GDM1 (cell line): Measurements from ENCODE around the gene SECTM1.
A peak's percentile ranks its signal among the peaks of the same experiment; 100 is the strongest.

ENCODE experiments used
- DNase-seq: peaks from one replicate; lab custom pipeline; 2025; lab: John Stamatoyannopoulos, UW

SECTM1 gene

DNA sequence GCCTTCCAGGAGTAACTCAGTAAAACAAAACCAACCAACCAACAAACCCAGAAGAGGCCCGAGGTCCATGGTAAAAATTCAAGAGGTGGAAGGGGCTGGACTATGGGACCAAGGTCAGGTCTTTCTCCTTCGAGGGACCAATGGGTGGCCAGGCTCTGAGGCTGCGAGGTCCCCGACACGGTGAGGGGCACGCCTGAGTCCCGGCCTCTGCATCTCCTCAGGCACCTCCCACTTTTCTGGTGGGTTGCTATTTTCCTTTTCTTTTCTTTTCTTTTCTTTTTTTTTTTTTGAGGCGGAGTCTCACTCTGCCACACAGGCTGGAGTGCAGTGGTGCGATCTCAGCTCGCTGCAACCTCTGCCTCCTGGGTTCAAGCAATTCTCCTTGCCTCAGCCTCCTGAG lies 34.1 kb downstream of the SECTM1 start:
- no peak for DNase-seq

DNA sequence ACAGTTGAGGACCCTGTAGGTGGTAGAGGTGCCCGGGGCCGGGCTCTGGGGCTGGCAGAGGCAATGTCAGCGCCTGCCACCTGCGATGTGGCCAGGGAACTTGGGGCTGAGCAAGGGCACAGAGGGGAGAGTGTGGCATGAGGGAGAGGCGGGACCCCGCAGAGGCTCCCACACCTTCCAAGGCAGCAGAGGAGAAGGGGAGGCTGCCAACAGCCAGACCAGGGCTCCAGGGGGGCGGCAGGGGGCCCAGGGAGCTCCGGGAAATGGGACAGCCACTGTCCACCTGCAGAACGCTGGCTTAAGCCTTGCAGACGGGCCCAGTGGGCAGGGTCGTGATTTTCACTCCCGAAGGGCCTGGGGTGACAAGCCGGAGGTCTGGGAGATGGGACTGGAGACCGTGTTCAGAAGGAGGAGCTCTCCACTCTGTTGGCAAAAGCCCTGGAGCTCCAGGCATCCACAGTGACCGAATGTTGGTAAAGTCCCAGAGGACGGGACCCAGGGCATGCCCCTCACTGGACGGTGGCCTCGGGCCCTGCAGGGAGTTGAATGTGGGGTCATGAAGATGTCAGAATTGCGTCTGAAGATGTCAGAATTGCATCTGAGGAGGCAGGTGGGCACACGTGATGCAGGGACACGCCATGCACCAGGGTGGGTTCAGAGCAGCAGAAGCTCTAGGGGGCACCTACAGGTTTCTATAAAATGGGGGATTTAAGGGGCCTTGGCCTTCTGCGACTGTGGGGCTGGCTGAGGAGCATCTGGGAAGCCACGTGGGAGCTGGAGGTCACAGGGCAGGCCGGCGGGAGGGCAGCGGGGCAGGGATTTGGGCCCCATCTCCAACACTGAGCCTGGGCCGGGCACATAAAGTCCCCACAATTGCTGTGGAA lies 34.8 kb downstream of the SECTM1 start:
- DNase-seq = no peak

DNA sequence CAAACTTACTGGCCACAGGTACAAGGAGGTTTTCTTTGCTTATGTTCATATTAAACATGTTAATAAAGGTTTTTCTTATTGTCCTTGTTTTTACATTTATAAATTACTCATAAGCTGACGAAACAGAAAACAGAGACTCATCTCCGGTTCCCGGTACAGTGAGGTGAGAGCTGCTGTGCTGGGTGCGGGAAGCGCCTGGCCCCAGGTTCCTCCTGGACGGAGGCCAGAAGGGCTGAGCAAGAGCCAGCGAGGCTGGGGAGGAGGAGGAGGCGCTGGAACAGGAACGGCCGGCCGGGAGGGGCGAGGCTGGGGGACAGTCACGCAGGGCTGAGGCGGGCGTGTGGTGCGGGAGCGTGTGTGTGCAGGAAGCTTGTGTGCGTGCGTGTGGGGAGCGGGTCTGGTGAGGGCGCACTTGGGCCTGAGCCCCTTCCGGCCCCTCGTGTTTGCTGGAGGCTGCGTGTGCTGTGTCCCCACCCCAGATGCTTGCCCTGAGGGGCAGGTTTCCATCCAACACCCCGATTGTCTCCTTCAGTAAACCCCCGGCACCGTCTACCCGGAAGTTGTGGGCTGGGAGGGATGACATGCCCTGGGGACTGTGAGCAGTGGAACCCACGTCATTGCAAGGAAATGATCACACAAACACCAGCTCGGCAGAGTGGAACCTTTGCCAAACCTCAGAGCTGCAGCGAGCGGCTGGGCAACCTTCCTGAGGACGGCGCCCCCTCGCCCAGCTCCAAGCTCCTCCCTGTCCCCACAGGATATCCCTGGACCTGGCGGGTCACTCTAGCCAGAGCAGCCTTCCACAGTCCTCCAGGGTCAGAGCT lies 35.6 kb downstream of the SECTM1 start:
- peak; percentile 82 for DNase-seq

DNA sequence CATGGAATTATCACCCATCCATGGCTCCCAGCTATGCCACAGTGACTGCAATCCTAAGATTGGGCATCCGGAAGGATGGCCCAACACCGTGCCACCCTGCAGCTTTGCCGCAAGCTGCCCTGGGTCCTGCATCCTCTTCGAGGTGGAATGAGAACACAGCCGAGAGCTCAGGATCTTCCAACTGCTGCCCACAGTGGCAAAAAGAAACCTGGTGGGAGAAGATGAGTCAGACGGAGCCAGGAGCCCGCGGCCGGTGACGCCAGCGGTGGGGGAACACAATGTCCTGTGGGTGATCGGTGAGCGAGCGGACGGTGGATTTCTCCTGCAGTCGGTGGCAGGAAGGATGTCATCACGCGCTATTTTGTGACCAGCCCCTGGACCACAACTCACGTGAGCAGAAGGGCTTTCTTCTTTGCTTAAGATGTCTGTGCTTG lies 36.3 kb downstream of the SECTM1 start:
- peak; percentile 34 for DNase-seq

DNA sequence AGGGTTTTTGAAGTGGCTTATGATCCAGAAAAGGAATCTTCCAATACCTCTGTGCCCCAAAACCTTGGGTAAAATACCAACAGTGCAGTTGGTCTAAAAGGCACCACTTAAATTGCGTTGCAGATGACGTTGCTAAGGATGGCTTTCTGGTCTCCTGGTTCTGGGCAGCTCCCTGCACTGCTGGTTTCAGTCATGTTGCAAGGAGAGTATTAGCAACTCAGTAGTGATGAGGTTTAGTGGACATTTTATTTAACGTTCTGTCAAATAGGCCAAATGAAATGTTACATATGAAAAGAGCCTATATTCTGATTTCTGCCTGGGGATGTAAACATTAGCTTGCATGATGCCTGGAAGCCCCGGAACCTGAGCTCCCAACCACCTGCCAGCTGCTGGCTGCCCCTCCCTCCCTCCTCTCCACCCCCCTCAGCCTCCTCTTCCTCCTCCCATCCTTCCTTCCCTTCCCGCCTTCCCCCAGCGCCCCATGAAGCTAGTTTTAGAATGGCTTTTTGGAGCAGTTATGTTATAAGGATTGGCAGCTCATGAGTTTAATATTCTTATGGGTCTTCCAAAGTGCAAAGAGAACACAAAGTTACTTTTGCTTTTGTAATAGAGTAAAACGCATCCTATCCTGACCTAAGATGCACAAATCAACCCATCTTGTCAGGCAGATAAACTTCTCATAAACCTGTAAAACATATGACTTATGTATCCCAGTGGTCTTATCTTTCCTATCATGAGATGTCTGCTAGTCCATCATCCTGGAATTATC lies 36.9 kb downstream of the SECTM1 start:
- no peak for DNase-seq

DNA sequence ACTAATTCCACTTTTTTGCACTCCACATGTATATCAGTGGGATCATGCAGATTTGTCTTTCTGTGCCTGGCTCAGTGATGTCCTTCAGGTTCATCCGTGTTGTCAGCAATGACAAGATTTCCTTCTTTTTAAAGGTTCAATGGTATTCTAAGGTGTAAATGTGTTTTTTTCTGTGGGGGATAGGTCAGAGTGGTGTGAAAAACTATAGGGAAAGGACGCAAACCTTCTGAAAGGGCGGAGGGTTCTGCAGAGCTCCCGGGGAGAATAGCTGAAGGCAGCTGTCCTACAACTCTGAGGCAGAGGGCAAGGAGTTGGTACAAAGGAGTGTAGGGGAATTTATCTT lies 38.1 kb downstream of the SECTM1 start:
- no peak for DNase-seq

DNA sequence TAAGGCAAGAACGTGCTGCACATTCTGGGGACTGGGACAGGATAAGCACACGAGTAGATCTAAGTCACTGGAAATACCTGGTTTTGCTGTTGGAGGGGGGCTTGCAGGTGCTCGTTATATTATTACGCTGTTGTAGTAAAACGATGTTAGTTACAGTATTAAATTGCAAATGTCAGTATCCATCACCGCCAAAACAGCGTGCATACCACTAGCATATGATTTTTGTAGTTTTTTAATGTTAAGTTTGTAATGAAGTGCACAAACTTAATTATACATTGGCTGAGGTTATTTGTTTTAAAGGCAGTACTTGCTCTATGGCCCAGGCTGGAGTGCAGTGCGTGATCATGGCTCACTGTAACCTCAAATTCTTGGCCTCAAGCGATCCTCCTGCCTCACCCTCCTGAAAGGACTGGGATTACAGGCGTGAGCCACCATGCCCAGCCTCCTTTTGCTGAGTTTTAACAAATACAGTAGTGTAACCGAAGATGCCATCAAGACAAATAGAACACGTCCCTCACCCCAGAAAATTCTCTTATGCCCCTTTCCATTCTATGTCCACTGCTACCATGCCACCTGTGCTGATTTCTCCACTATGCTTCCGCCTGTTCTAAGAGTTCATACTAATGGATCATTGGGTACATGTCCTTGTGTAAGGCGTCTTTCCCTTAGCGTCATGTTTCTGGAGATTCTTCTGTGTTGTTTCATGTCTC lies 39.3 kb downstream of the SECTM1 start:
- no peak for DNase-seq

DNA sequence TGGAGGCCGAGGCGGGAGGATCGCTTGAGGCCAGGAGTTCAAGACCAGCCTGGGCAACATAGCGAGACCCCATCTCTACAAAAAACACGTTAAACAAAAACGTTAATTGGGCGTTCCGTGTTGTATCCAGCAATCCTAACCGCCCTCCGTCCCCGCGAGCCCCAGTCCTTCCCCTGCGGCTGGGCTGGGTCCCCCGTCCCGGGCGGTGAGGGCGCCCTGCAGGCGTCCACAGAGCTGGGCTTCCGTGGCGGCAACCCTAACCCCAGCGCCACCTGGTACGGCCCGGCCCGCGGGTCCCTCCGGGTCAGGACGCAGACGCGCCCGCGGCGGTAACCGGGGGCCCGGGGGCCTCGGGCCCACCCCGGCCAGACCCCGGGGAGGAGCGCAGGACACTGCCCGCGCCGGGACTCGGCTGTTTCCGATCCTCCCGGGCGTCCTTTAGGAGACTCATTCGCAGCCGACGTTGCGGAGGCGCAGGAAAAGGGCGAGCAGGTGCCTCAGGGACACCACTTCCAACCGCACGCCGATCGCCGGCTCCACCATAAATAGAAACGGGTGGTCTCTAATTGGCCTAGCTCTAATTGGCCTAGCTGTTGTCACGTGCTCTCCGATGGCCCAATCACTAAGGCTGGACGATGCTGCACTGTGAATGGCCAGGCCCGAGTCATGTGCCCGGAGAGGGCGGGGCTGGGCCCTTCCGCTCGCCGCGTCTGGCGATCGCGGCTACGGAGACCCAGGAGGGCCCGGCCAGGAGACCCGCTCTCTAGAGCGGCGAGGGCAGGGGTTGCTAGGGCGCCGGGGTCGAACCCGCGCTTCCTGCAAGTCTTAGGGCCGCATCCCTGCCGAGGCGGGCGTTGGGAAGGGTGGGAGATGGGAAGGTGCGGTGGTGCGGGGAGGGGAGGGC lies 41.1 kb downstream of the SECTM1 start:
- DNase-seq = peak; percentile 97

DNA sequence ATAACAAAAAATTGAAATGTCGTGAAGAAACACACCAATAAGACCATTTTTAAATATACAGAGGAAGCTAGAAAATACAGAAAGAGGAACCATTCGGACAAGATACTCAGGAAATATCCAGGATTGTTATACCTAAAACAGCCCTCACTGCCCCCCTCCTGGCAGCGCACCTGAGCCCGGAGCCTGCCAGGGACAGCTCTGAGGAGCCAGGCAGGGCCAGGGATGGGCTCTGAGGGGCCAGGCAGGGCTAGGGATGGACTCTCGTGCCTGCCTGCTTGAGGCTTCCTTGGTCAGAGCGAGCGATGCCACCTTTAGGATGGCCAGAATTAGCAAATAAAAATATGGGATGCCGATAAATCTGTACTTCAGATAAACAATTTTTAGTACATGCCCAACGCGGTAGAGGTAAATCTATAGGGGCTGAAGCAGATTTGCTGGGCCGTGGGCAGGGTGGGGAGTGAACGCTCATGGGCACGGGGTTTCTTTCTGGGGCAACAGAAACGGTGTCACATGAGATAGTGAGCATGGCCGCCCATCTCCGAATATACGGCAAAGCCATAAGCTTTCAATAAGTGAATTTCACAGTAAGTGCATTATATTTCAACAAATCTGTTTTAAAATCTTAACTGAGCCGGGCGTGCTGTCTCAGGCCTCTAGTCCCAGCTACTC lies 41.9 kb downstream of the SECTM1 start:
- no peak for DNase-seq

DNA sequence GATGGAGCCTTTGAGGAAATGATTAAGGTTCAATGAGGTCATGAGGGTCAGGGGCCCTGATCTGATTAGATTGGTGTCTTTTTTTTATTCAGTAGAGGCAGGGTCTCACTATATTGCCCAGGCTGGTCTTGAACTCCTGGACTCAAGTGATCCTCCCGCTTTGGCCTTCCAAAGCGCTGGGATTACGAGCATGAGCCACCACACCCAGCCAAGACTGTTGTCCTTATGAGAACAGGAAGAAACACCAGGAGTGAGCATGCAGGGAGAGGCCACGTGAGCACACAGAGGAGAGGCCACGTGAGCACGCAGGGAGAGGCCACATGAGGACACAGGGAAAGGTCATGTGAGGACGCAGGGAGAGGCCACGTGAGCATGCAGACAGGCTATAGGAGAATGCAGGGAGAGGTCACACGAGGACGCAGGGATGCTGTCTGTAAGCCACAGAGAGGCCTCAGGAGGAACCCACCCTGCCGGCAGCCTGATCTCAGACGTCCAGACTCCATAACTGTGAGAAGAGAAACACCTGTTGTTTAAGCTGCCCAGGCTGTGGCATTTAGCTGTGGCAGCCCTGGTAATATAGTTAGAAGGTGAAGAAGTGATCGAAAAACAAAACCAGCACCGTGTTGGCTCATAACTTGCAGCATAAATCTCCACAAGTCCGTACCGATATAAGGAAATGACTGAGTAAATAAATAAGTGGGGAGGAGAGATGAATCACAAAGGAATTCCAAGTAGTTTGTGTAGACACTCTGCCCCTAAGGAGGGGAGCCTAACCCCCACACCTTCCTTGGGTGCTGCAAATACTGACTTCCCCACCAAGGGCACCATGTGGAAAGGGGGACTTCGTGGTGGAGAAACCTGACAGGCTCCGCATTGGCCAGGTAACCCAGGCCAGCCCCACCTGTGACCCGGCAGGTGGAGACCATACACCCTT lies 45.4 kb downstream of the SECTM1 start:
- DNase-seq = no peak

DNA sequence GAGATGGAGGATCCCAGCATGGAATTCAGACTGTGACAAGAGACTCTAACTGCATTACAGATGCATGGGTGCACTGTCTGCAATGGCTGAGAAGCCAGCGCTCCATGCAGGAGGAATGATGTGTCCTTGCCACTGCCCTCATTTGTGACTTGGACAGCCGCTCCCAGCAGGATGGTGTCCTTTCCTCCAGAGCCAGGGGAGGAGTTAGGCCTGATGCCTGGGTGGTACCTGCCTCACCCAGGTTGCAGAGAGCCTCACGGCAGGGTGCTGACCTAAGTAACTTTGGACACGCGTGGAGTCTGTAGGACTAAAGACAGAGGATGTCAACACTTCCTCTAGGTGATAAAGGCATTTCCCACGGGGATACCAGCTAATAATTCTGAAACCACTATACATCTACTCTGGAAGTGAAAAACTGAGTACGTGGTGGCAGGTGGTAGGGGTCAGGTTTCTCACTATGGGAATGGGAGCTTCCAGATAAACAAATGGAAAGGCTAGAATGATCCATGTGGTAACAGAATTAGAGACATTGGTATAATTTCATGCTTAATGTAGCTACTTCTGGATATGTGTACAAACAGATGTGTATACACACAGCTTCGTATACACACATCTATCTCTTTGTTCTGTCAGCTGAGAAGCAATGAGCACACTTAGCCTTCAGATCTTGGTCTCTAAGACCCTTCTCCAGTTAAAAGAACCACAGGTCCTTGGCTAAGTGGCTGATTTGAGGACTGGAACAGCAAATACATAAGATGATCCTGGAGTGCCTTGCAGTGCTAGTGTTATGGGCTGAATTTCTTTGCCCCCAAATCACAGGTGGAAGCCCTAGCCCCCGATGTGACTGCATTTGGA lies 46.3 kb downstream of the SECTM1 start:
- no peak for DNase-seq

DNA sequence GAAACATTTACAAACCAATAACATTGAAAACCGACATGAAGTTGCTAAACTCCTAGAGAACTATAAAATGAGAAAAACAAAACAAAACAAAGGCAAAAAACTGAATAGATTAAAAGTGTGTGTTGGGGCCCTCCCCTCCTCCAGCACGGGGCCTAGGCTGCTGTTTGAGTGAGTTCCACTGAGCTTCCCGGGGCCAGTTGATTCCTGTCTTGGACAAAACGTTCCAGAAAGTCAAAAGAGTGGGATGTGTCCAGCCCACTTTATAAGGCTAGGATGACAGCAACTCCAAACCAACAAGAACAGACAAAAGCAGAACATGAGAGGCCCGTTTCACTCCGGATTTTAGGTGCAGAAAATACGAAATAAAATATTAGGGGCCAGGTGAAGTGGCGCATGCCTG lies 48.4 kb downstream of the SECTM1 start:
- DNase-seq = no peak

DNA sequence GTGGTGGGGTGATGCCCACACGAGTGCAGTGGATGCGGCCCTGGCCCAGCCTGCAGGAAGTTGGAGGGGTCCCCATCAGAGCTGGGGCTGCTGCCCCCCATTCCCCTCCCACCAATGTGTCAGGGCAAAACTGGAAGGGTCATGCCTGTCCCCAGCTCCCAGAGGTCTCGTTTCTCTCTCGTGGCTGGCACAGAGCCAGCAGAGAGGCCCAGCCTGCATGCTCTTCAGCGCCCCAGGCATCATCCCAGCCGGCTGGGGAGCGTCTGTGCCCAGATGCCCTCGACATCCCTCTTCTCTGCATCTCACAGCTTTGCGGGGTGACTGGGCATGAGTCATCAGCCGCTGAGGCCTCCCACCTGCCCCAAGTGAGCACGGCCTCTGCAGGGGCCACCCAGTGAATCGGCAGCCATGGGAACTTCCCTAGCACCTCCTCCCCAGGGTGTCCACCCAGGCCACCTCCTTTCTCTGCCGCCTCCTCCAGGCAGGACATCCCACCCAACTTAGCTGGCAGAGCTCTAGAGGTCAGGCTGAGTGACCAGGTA lies 50.3 kb downstream of the SECTM1 start:
- DNase-seq = no peak

DNA sequence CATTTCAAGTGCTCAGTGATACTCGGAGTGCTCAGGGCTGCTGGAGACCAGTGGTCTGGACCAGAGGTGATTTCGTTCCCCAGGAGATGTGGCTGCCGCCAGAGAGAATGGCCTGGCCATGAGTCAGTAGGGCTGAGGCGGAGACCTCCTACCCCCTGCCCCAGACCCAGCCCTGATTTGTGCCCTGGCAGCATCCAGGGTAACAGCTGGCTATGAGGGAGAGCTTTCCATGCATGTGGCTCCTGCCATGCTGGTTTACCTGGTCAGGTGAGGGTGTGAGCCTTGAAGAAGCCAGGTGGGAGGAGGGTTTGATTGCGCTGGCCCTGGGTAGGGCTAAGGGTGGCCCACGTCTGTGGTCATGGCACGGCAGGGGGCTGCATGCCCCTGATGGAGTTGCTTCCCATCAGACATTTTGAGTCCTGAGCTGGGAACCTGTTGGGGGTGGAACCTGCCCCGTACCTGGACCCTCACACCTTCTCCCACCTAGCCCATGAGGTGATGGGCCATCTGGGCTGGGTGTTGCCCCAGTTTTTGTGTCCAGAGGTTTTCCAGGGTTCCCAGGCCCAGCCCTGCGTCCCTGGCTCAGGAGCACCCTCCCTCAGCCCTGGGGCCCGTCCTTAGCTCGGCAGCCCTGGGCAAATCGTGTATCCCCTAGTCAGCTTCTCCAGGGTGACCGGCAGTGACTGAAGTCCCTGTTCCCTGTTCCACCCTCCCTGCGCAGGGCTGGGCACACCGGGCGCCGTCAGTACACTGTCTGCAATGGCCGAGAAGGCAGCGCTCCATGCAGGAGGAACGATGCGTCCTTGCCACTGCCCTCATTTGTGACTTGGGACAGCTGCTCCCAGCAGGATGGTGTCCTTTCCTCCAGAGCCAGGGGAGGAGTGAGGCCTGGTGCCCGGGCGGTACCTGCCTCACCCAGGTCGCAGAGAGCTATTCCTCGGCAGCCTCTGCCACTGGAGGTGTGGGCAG lies 51.0 kb downstream of the SECTM1 start:
- DNase-seq = no peak

DNA sequence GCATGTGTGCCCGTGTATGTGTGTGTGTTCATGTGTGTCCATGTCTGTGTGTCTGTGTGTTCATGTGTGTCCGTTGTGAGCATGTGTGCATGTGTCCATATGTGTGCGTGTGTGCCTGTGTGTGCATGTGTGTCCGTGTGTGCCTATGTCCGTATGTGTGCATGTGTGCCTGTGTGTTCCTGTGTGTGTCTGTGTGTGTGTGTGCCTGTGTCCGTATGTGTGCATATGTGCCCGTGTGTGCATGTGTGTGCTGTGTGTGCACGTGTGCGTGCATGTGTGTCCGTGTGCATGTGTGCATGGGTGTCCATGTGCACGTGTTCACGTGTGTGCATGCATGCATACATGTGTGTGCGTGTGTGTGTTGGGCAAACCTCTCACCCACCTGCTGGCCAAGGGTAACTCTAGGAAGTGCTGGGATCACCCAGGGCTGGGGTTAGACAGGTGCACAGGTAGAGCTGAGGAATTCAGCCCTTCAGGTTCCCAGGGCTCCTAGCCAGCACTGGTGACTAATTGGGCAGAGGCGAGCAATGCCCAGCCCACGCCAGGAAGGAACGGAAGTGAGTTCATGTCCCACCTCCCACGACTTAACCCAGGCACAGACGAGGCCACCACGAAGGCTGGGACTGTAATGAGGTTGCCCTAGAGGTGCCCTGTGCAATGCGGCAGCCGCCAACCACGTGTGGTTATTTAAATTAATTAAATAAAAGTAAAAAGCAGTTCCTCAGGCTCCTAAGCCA lies 51.9 kb downstream of the SECTM1 start:
- no peak for DNase-seq

DNA sequence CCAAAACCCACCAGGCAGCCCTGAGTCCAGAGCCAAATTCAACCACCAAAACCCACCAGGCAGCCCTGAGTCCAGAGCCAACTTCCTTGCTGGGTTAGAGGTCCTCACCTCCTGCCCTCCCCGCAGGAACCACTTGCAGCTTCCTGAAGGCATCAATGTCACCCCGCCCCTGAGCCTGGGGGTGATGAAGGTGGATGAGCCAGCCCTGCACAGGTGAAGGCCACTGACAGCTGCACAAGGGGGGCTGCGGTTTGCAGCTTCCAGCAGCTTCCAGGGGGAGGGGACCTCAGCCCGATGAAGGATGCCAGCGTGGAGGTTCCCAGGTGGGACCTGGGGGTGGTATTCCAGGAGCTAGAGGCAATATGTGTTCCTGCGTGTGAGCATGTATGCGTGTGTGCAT lies 52.5 kb downstream of the SECTM1 start:
- DNase-seq = no peak
